ENCODE data around the gene PARD6B. TPM values are rescaled to one million over a fixed set of nuclear protein-coding genes. Genes with fewer than 3 reads are reported as not detected.

PARD6B gene
- total RNA-seq, 1 experiment from 2014 or later = 5.2 TPM

GRCh38 chr20:50724112-50724725, 7.2 kb upstream of the PARD6B start:
- no peak for DNase-seq (ENCODE audit: low read depth)

GRCh38 chr20:50724851-50725723, 6.3 kb upstream of the PARD6B start:
- peak; percentile 94 for DNase-seq (ENCODE audit: low read depth)

- DNase-seq (ENCODE audit: low read depth) = no peak
Measured at GRCh38 chr20:50725724-50726005, 5.7 kb upstream of the PARD6B start.

- no peak for DNase-seq (ENCODE audit: low read depth)
Measured at GRCh38 chr20:50726955-50727791, 4.2 kb upstream of the PARD6B start.

GRCh38 chr20:50727792-50728485, 3.4 kb upstream of the PARD6B start:
- no peak for DNase-seq (ENCODE audit: low read depth)

- DNase-seq (ENCODE audit: low read depth) = no peak
Measured at GRCh38 chr20:50728486-50728980, 2.8 kb upstream of the PARD6B start.

GRCh38 chr20:50728981-50729874, 2.2 kb upstream of the PARD6B start:
- DNase-seq (ENCODE audit: low read depth) = no peak

- peak; percentile 31 for DNase-seq (ENCODE audit: low read depth)
Measured at GRCh38 chr20:50729901-50730764, 1.2 kb upstream of the PARD6B start.

GRCh38 chr20:50730765-50731054, 670 bp upstream of the PARD6B start:
- DNase-seq (ENCODE audit: low read depth) = no peak

GRCh38 chr20:50731930-50732690, 730 bp downstream of the PARD6B start:
- peak; percentile 18 for DNase-seq (ENCODE audit: low read depth)

GRCh38 chr20:50733644-50734349, 2.4 kb downstream of the PARD6B start:
- no peak for DNase-seq (ENCODE audit: low read depth)

- DNase-seq (ENCODE audit: low read depth) = no peak
Measured at GRCh38 chr20:50734730-50735679, 3.6 kb downstream of the PARD6B start.

GRCh38 chr20:50735813-50736212, 4.4 kb downstream of the PARD6B start:
- DNase-seq (ENCODE audit: low read depth) = no peak

GRCh38 chr20:50737352-50737751, 6.0 kb downstream of the PARD6B start:
- DNase-seq (ENCODE audit: low read depth) = no peak

- DNase-seq (ENCODE audit: low read depth) = no peak
Measured at GRCh38 chr20:50743087-50743486, 11.7 kb downstream of the PARD6B start.

GRCh38 chr20:50744143-50744792, 12.9 kb downstream of the PARD6B start:
- peak; percentile 90 for DNase-seq (ENCODE audit: low read depth)

GRCh38 chr20:50745634-50746137, 14.3 kb downstream of the PARD6B start:
- DNase-seq (ENCODE audit: low read depth) = peak; percentile 28

Data from Daoy (cell line).